ENCODE measurements around the gene AP3S1. TPM values are rescaled to one million over a fixed set of nuclear protein-coding genes. Genes with fewer than 3 reads are reported as not detected.

Gene AP3S1
- total RNA-seq, 1 donor from 2014 or later: 56.0 TPM

DNA sequence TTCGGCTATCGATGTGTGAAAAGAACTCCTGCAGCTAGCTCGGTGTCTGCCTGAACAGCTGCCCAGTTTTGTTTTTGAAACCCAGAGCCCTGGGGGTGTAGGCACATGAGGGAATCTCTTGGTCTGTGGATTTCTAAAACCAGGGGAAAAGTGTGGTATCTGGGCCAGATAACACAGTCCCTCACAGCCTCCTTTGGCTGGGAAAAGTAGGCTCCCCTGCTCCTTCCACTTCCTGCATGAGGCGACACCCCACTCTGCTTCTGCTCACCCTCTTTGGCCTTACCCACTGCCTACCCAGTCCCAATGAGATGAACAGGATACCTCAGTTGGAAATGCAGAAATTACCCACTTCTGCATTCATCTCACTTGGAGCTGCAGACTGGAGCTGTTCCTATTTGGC lies 15.8 kb upstream of the AP3S1 start:
- TF ChIP-seq, protein P1, sequence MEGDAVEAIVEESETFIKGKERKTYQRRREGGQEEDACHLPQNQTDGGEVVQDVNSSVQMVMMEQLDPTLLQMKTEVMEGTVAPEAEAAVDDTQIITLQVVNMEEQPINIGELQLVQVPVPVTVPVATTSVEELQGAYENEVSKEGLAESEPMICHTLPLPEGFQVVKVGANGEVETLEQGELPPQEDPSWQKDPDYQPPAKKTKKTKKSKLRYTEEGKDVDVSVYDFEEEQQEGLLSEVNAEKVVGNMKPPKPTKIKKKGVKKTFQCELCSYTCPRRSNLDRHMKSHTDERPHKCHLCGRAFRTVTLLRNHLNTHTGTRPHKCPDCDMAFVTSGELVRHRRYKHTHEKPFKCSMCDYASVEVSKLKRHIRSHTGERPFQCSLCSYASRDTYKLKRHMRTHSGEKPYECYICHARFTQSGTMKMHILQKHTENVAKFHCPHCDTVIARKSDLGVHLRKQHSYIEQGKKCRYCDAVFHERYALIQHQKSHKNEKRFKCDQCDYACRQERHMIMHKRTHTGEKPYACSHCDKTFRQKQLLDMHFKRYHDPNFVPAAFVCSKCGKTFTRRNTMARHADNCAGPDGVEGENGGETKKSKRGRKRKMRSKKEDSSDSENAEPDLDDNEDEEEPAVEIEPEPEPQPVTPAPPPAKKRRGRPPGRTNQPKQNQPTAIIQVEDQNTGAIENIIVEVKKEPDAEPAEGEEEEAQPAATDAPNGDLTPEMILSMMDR (IDR thresholded peaks at IDR 0.05; ENCODE audit: unreplicated experiment): no peak
- peaks cover 20% of the 10 kb centered on the region for H3K36me3 Mint-ChIP-seq
- H3K9me3 Mint-ChIP-seq: peaks cover 34% of the 10 kb centered on the region
- no peak for DNase-seq (ENCODE audit: low spot score in 2 of 2, unreplicated experiment in 2 of 2)
- no peak overlapping the region for H3K27ac Mint-ChIP-seq
- H3K4me3 Mint-ChIP-seq: no peak overlapping the region
- H3K27me3 Mint-ChIP-seq (ENCODE audit: low read depth): no peaks in the 10 kb centered on the region
- no peaks in the 10 kb centered on the region for H3K4me1 Mint-ChIP-seq

DNA sequence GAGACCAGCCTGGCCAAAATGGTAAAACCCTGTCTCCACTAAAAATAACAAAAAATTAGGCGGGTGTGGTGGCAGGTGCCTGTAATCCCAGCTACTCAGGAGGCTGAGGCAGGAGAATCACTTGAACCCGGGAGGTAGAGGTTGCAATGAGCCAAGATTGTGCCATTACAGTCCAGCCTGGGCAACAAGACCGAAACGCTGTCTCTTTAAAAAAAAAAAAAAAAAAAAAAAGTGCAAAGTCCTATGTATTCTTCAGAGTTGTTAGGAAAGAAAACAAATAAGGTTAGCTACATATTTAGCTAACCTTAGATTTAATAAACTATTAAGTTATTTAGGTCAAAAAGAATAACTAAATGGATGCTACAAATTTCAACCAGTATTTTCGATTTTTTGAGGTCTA lies 11.8 kb upstream of the AP3S1 start:
- Mint-ChIP-seq H3K27ac (no peak overlapping the region), H3K9me3 (peaks cover 20% of the 10 kb centered on the region), H3K4me3 (no peak overlapping the region), H3K27me3 (ENCODE audit: low read depth) (no peaks in the 10 kb centered on the region), H3K4me1 (peaks cover 13% of the 10 kb centered on the region), H3K36me3 (peaks cover 26% of the 10 kb centered on the region)
- no peak for DNase-seq (ENCODE audit: low spot score in 2 of 2, unreplicated experiment in 2 of 2)
- TF ChIP-seq, protein P1 (IDR thresholded peaks at IDR 0.05; ENCODE audit: unreplicated experiment): no peak

DNA sequence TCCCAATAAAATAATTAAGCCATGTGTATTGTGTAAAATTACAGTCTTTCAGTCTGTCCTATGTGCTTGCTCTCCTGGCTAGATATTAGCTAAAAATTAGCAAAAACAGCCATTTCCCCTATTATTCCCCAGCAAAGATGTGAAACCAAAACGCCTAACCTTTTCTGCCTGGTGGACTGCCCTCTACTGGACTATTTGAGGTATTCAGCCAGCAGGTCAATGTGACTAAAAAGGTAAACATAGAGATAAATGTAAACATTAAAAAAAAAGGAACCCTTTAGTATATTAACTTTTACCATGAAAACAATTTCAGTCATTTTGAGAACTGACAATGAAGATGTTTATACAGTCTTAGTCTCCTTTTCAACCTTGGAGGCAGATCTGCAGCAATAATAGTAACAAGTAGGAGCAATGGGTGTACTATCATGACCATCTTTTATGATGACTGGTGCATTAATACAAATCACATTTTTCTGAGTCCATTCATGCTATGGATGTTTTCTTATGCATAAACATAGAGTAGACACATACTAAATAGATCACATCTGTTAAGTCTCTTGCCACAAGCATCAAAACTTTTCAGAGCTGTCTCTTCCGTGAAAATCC lies 10.5 kb upstream of the AP3S1 start:
- TF ChIP-seq, protein P1 (IDR thresholded peaks at IDR 0.05; ENCODE audit: unreplicated experiment): peak; percentile 83
- Mint-ChIP-seq H3K4me3 (no peak overlapping the region), H3K36me3 (peaks cover 33% of the 10 kb centered on the region), H3K27ac (peak overlapping the region; percentile 78), H3K4me1 (peaks cover 13% of the 10 kb centered on the region), H3K9me3 (peaks cover 8% of the 10 kb centered on the region), H3K27me3 (ENCODE audit: low read depth) (no peaks in the 10 kb centered on the region)
- no peak for DNase-seq (ENCODE audit: low spot score in 2 of 2, unreplicated experiment in 2 of 2)

DNA sequence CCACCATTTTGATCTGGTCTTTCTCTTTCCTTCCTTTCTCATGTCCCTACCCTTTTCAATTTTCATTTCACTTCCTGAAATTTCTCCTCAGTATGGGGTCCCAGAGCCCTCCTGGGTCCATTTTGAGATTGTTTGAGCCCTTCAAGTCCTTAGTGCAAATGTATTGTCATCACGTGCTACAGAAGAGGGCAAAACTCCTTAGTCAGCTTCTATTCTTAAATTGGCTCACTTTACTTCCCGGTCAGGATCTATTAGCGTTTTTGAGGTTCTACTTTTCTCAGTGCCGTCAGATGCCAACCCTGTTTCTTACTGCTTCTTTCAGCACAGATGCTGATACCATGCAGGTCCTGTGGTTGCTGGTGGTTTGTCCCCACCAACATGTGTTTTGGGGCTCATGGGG lies 6.3 kb upstream of the AP3S1 start:
- no peak for DNase-seq (ENCODE audit: low spot score in 2 of 2, unreplicated experiment in 2 of 2)
- H3K9me3 Mint-ChIP-seq: no peaks in the 10 kb centered on the region
- peaks cover 24% of the 10 kb centered on the region for H3K36me3 Mint-ChIP-seq
- peaks cover 32% of the 10 kb centered on the region for H3K4me1 Mint-ChIP-seq
- no peaks in the 10 kb centered on the region for H3K27me3 Mint-ChIP-seq (ENCODE audit: low read depth)
- no peak overlapping the region for H3K27ac Mint-ChIP-seq
- H3K4me3 Mint-ChIP-seq: no peak overlapping the region
- TF ChIP-seq, protein P1 (IDR thresholded peaks at IDR 0.05; ENCODE audit: unreplicated experiment): no peak

DNA sequence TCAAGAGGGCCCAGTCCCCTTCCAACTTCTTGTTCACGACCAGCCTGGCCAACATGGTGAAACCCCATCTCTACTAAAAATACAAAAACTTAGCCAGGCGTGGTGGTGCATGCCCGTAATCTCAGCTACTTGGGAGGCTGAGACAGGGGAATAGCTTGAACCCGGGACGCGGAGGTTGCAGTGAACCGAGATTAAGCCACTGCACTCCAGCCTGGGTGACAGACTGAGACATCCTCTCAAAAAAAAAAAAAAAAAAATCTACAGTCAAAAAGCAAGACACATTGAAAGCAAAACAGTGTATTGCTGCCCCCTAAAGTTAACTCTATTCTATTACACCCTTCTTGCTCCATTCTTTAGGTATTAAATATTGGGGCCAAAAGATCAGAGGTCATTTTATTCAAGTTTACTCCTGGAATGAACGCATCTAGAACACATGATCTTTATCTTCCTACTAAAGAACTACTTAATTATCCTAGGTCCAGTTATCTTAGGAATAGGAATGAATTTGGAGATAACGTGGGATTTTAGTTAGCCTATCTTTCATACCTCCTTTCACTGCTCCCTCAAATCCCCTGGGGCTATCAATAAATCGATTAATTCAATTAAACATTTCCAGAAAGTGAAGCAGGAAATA lies 2.7 kb upstream of the AP3S1 start:
- H3K36me3 Mint-ChIP-seq: peaks cover 17% of the 10 kb centered on the region
- H3K9me3 Mint-ChIP-seq: no peaks in the 10 kb centered on the region
- peak overlapping the region; percentile 97 for H3K4me3 Mint-ChIP-seq
- H3K4me1 Mint-ChIP-seq: peaks cover 34% of the 10 kb centered on the region
- no peaks in the 10 kb centered on the region for H3K27me3 Mint-ChIP-seq (ENCODE audit: low read depth)
- TF ChIP-seq, protein P1 (IDR thresholded peaks at IDR 0.05; ENCODE audit: unreplicated experiment): peak; percentile 73
- H3K27ac Mint-ChIP-seq: no peak overlapping the region
- DNase-seq (ENCODE audit: low spot score in 2 of 2, unreplicated experiment in 2 of 2): no peak
